ENCODE results near the gene CRISP2. TPM values are rescaled to one million over a fixed set of nuclear protein-coding genes. Genes with fewer than 3 reads are reported as not detected.

CRISP2 gene
- total and polyA plus RNA-seq, 4 donors = 0.28 TPM; not detected in 3

DNA sequence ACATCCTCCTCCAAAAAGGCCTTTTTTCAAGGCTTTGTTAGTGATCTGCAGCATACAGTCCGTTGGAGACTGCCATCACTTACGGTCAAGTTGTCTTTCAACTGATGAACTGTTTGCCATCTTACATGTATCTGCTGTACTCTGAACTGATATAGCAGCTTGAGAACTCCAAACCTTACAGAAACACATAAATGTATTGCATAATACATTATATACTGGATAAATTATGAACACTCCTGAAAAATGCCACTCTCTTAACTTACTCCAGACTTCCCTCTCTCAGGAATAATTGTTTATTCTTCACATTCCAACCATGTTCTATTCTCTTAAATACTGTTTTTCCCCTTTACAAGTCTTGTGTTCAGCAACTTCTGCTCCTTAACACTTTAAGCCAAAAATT lies 62.1 kb downstream of the CRISP2 start:
- H3K27me3 ChIP-seq (ENCODE audit: control insufficient read depth in 4 of 4, insufficient read depth in 4 of 4, low read length in 3 of 4) = no peaks in the 10 kb centered on the region
- no peak overlapping the region for H3K4me3 ChIP-seq (ENCODE audit: low read depth in 1 of 3, low read length in 3 of 3)
- TF ChIP-seq EGR1 (IDR thresholded peaks at IDR 0.05; ENCODE audit: low read depth in 2 of 2) (no peak), FOXA2 (IDR thresholded peaks at IDR 0.05) (no peak), RXRA (IDR thresholded peaks at IDR 0.05) (no peak), RAD21 (IDR thresholded peaks at IDR 0.05) (no peak), FOXA1 (IDR thresholded peaks at IDR 0.05) (no peak), GABPA (IDR thresholded peaks at IDR 0.05 in 1 of 2, conservative IDR thresholded peaks at IDR 0.05 in 1 of 2) (no peak), SP1 (IDR thresholded peaks at IDR 0.05) (no peak), HNF4G (IDR thresholded peaks at IDR 0.05) (no peak)
- TF ChIP-seq, protein P1, sequence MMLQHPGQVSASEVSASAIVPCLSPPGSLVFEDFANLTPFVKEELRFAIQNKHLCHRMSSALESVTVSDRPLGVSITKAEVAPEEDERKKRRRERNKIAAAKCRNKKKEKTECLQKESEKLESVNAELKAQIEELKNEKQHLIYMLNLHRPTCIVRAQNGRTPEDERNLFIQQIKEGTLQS (IDR thresholded peaks at IDR 0.05) = no peak
- TF ChIP-seq, protein P2, sequence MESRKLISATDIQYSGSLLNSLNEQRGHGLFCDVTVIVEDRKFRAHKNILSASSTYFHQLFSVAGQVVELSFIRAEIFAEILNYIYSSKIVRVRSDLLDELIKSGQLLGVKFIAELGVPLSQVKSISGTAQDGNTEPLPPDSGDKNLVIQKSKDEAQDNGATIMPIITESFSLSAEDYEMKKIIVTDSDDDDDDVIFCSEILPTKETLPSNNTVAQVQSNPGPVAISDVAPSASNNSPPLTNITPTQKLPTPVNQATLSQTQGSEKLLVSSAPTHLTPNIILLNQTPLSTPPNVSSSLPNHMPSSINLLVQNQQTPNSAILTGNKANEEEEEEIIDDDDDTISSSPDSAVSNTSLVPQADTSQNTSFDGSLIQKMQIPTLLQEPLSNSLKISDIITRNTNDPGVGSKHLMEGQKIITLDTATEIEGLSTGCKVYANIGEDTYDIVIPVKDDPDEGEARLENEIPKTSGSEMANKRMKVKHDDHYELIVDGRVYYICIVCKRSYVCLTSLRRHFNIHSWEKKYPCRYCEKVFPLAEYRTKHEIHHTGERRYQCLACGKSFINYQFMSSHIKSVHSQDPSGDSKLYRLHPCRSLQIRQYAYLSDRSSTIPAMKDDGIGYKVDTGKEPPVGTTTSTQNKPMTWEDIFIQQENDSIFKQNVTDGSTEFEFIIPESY (IDR thresholded peaks at IDR 0.05) = no peak
- TF ChIP-seq, protein P3, sequence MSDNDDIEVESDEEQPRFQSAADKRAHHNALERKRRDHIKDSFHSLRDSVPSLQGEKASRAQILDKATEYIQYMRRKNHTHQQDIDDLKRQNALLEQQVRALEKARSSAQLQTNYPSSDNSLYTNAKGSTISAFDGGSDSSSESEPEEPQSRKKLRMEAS (IDR thresholded peaks at IDR 0.05) = no peak
- DNase-seq (ENCODE audit: low spot score) = no peak
- H3K36me3 ChIP-seq (ENCODE audit: control insufficient read depth in 4 of 4, insufficient read depth in 3 of 4, low read depth in 1 of 4, low read length in 3 of 4) = no peaks in the 10 kb centered on the region
- no peak overlapping the region for H3K27ac ChIP-seq (ENCODE audit: low read depth in 1 of 2, low read length in 2 of 2)
- WGBS = 84% methylated on average over 2 of the region's 2 CpGs
- H3K9me3 ChIP-seq (ENCODE audit: control insufficient read depth in 4 of 4, low read length in 3 of 4) = no peaks in the 10 kb centered on the region
- H3K9ac ChIP-seq (ENCODE audit: low read depth in 1 of 2, low read length in 2 of 2) = no peak overlapping the region
- H3K4me1 ChIP-seq (ENCODE audit: control insufficient read depth in 4 of 4, insufficient read depth in 4 of 4, low read length in 3 of 4) = no peaks in the 10 kb centered on the region

DNA sequence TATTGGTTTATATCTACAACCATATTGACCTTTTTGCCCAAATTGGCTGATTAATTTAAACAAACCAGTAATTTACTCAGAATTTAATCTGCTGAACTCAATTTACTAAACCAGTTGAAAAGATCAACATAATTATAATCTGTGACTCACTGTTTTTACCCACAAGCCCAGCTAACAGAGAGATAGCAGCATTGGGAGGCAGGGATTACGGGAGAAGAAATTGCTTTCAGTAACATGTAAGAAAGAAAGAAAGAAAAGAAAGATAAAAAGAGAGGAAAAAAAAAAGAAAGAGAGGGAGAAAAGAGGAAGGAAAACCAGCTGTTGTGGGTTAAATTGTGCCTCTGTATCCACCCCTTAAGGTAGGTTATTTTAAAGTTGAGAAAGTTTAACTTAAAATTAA lies 63.4 kb downstream of the CRISP2 start:
- no peaks in the 10 kb centered on the region for H3K36me3 ChIP-seq (ENCODE audit: control insufficient read depth in 4 of 4, insufficient read depth in 3 of 4, low read depth in 1 of 4, low read length in 3 of 4)
- no peak for TF ChIP-seq SP1 (IDR thresholded peaks at IDR 0.05)
- no peak for TF ChIP-seq FOXA2 (IDR thresholded peaks at IDR 0.05)
- no peak for TF ChIP-seq FOXA1 (IDR thresholded peaks at IDR 0.05)
- H3K27ac ChIP-seq (ENCODE audit: low read depth in 1 of 2, low read length in 2 of 2) = no peak overlapping the region
- no peak overlapping the region for H3K4me3 ChIP-seq (ENCODE audit: low read depth in 1 of 3, low read length in 3 of 3)
- H3K9me3 ChIP-seq (ENCODE audit: control insufficient read depth in 4 of 4, low read length in 3 of 4) = no peaks in the 10 kb centered on the region
- WGBS = 77% methylated on average over 1 of the region's 1 CpG
- no peaks in the 10 kb centered on the region for H3K27me3 ChIP-seq (ENCODE audit: control insufficient read depth in 4 of 4, insufficient read depth in 4 of 4, low read length in 3 of 4)
- no peak overlapping the region for H3K9ac ChIP-seq (ENCODE audit: low read depth in 1 of 2, low read length in 2 of 2)
- no peak for DNase-seq (ENCODE audit: low spot score)
- no peaks in the 10 kb centered on the region for H3K4me1 ChIP-seq (ENCODE audit: control insufficient read depth in 4 of 4, insufficient read depth in 4 of 4, low read length in 3 of 4)

DNA sequence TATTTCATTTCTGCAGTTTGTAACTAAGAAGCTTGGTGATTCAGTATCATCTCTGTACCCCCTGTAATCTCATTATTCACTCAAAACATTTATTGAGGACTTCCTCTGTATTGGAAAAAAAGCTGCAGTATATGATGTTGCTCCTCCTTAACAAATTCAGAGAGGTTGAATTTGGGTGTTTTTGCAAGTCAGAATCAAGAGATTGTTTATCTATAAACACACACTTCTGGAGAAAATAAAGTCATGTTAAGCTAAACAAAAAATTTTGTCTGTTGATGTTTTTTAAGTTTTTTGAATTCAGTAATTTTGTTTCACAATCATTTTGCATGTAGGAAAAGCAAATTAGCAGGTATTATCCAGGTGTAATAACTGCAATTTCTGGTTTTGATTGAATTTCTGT lies 65.3 kb downstream of the CRISP2 start:
- Histone ChIP-seq H3K4me1 (ENCODE audit: control insufficient read depth in 4 of 4, insufficient read depth in 4 of 4, low read length in 3 of 4) (no peaks in the 10 kb centered on the region), H3K4me3 (ENCODE audit: low read depth in 1 of 3, low read length in 3 of 3) (no peak overlapping the region), H3K9ac (ENCODE audit: low read depth in 1 of 2, low read length in 2 of 2) (no peak overlapping the region), H3K27ac (ENCODE audit: low read depth in 1 of 2, low read length in 2 of 2) (no peak overlapping the region), H3K27me3 (ENCODE audit: control insufficient read depth in 4 of 4, insufficient read depth in 4 of 4, low read length in 3 of 4) (no peaks in the 10 kb centered on the region), H3K9me3 (ENCODE audit: control insufficient read depth in 4 of 4, low read length in 3 of 4) (no peaks in the 10 kb centered on the region), H3K36me3 (ENCODE audit: control insufficient read depth in 4 of 4, insufficient read depth in 3 of 4, low read depth in 1 of 4, low read length in 3 of 4) (no peaks in the 10 kb centered on the region)
- no peak for TF ChIP-seq YY1 (IDR thresholded peaks at IDR 0.05)
- TF ChIP-seq, protein P4, sequence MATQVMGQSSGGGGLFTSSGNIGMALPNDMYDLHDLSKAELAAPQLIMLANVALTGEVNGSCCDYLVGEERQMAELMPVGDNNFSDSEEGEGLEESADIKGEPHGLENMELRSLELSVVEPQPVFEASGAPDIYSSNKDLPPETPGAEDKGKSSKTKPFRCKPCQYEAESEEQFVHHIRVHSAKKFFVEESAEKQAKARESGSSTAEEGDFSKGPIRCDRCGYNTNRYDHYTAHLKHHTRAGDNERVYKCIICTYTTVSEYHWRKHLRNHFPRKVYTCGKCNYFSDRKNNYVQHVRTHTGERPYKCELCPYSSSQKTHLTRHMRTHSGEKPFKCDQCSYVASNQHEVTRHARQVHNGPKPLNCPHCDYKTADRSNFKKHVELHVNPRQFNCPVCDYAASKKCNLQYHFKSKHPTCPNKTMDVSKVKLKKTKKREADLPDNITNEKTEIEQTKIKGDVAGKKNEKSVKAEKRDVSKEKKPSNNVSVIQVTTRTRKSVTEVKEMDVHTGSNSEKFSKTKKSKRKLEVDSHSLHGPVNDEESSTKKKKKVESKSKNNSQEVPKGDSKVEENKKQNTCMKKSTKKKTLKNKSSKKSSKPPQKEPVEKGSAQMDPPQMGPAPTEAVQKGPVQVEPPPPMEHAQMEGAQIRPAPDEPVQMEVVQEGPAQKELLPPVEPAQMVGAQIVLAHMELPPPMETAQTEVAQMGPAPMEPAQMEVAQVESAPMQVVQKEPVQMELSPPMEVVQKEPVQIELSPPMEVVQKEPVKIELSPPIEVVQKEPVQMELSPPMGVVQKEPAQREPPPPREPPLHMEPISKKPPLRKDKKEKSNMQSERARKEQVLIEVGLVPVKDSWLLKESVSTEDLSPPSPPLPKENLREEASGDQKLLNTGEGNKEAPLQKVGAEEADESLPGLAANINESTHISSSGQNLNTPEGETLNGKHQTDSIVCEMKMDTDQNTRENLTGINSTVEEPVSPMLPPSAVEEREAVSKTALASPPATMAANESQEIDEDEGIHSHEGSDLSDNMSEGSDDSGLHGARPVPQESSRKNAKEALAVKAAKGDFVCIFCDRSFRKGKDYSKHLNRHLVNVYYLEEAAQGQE (IDR thresholded peaks at IDR 0.05) = no peak
- TF ChIP-seq EGR1 (IDR thresholded peaks at IDR 0.05; ENCODE audit: low read depth in 2 of 2) = no peak
- no peak for TF ChIP-seq SP1 (IDR thresholded peaks at IDR 0.05)
- no peak for TF ChIP-seq JUND (IDR thresholded peaks at IDR 0.05)
- no peak for TF ChIP-seq FOXA2 (IDR thresholded peaks at IDR 0.05)
- TF ChIP-seq, protein P1 (IDR thresholded peaks at IDR 0.05) = no peak
- TF ChIP-seq RXRA (IDR thresholded peaks at IDR 0.05) = no peak
- TF ChIP-seq FOXA1 (IDR thresholded peaks at IDR 0.05) = no peak
- no peak for DNase-seq (ENCODE audit: low spot score)
